GM12875 (cell line): ENCODE measurements around the gene PUS1.
A peak's percentile ranks its signal among the peaks of the same experiment; 100 is the strongest.
"Not testable (repeated sequence)": the region's sequence is repeated elsewhere in the genome, so short reads cannot be mapped to it uniquely, and the experiment has no call there.

ENCODE experiments used
- H3K4me3 ChIP-seq: one replicate; pipeline ENCODE4 v1.5.1; 2011; ENCODE audit warnings: low read depth, low read length, control low read depth
- TF ChIP-seq, protein P1 (sequence below): IDR thresholded peaks from 2 replicates; pipeline ENCODE4 v1.5.1; 2011; ENCODE audit warnings: low read depth, mild to moderate bottlenecking, control low read depth, inconsistent platforms, low read length, moderate library complexity, borderline replicate concordance; ENCODE audit not compliant: insufficient read depth

PUS1 gene

DNA sequence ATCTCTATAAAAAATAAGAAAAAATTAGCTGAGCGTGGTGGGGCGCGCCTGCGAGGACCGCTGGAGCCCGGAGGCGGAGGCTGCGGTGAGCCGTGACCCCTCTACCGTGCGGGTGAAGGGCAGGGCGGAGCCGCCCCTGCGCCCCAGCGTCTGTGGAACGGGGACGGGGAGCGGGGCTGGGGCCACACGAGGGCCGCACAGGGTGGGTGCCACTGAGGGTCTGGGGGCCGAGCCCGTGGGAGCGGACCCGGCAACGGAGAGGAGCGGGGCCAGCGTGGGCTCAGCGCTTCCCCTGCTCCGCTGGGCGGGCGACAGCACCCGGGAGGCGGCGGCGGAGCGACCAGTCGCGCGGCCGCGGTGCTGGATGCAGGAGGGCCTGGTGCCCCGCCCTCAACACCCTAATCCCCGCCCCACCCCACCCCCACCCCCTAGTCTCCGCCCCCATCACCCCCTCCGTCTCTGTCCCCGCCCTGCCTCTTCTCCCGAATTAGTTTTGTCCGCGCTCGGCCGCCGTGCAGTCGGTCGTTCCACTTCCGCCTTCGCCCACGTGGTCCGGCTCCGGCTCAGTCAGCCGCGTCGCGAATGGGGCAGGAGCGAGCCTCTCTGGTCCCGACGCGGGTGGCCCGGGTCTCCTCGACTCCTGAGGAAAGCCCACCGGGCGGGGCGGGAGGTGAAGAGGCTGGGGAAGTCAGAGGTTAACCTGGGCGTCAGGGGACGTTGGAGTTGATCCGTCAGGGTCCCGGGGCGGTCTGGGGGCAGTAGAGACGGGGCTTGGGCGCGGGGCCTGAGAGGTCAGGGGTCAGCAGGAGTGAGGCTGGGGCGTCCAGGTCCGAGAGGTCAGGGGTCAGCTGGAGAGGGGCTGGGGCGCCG lies at the start of gene PUS1:
PUS1 (plus strand) TSS at position 566 of the 870 bp plus-strand sequence. CDS start 447 bp downstream, outside the sequence.
- TF ChIP-seq, protein P1, sequence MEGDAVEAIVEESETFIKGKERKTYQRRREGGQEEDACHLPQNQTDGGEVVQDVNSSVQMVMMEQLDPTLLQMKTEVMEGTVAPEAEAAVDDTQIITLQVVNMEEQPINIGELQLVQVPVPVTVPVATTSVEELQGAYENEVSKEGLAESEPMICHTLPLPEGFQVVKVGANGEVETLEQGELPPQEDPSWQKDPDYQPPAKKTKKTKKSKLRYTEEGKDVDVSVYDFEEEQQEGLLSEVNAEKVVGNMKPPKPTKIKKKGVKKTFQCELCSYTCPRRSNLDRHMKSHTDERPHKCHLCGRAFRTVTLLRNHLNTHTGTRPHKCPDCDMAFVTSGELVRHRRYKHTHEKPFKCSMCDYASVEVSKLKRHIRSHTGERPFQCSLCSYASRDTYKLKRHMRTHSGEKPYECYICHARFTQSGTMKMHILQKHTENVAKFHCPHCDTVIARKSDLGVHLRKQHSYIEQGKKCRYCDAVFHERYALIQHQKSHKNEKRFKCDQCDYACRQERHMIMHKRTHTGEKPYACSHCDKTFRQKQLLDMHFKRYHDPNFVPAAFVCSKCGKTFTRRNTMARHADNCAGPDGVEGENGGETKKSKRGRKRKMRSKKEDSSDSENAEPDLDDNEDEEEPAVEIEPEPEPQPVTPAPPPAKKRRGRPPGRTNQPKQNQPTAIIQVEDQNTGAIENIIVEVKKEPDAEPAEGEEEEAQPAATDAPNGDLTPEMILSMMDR, result no peak
- peak within 1 kb of the TSS; percentile 91 for H3K4me3 ChIP-seq

DNA sequence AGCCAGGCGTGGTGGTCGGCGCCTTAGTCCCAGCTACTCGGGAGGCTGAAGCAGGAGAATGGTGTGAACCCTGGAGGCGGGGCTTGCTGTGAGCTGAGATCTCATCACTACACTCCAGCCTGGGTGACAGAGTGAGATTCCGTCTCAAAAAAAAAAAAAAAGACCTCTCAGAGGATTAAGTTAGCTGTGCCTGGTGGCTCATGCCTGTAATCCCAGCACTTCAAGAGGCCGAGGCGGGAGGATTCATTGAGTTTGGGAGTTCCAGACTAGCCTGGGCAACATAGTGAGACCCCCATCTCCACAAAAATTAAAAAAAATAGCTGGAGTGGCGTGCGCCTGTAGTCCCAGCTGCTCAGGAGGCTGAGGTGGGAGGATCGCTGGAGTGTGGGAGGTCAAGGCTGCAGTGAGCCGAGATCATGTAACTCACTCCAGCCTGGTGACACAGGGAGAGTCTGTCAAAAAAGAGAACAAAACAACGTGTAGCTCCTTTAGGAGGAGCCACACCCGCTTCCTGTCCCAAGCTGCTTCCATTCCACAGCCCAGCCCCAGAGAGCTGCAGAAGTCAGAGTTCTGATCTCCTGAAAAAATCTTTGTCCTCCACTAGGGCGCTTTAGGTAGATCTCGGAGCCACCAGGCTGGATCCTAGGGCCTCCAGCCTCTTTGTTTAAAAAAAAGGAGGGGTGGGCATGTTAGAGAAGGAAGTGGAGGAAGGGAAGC lies 46.1 kb upstream of the PUS1 start:
- TF ChIP-seq, protein P1, result no peak
- no peak overlapping the region for H3K4me3 ChIP-seq

DNA sequence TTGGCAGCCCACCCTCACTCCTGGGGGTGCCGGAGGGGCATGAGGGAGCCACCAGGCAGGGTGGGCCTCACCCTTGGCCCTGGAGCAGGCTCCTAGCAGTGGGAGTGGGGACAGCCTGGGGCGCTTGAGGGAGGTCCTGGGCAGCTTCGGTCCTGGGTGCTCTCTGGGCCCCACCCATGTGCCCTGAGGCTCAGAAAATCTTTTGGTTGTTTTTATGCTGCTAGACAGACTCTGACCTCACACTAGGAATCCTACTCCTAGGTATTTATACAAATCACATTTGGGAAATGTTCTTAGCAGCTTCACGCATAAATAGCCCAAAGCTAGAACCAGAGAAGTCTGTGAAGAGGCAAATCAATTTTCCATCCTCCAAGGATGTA lies 45.6 kb upstream of the PUS1 start:
- no peak overlapping the region for H3K4me3 ChIP-seq
- TF ChIP-seq, protein P1, result no peak

DNA sequence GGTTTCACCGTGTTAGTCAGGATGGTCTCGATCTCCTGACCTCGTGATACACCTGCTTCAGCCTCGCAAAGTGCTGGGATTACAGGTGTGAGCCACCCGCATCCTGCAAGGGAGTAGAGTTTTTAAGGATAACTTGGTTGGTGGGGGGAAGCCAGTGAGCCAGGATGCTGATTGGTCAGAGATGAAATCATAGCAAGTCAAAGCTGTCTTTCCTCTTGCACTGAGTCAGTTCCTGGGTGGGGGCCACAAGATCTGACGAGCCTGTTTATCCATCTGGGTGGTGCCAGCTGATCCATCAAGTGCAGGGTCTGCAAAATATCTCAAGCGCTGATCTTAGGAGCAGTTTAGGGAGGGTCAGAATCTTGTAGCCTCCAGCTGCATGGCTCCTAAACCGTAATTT lies 44.0 kb upstream of the PUS1 start:
- not testable (repeated sequence) for H3K4me3 ChIP-seq

DNA sequence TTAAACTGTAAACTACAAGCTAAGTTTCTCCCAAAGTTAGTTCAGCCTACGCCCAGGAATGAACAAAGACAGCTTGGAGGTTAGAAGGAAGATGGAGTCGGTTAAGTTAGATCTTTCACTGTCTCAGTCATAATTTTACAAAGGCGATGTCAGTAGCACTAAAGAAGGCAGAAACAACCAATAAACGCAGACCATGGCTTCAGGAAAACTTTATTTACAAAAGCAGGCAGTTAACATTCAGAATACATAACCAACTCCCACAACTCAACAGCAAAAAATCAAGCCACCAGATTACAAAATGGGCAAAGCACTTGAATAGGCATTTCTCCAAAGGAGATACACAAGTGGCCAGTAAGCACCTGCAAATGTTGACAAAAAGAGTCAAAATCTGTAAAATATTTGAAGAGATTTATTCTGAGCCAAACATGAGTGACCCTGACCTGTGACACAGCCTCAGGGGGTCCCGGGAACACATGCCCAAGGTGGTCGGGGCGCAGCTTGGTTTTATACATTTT lies 43.5 kb upstream of the PUS1 start:
- H3K4me3 ChIP-seq, result no peak overlapping the region
- TF ChIP-seq, protein P1, result no peak

DNA sequence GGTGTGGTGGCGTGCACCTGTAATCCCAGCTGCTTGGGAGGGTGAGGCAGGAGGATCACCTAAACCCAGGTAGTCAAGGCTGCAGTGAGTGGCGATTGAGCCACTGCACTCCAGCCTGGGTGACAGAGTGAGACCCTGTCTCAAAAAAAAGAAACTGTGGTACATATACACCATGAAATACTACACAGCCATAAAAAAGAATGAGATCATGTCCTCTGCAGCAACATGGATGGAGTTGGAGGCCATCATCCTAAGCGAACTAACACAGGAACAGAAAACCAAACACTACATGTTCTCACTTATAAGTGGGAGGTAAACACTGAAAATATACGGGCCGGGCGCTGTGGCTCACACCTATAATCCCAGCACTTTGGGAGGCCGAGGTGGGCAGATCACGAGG lies 37.4 kb upstream of the PUS1 start:
- not testable (repeated sequence) for H3K4me3 ChIP-seq

DNA sequence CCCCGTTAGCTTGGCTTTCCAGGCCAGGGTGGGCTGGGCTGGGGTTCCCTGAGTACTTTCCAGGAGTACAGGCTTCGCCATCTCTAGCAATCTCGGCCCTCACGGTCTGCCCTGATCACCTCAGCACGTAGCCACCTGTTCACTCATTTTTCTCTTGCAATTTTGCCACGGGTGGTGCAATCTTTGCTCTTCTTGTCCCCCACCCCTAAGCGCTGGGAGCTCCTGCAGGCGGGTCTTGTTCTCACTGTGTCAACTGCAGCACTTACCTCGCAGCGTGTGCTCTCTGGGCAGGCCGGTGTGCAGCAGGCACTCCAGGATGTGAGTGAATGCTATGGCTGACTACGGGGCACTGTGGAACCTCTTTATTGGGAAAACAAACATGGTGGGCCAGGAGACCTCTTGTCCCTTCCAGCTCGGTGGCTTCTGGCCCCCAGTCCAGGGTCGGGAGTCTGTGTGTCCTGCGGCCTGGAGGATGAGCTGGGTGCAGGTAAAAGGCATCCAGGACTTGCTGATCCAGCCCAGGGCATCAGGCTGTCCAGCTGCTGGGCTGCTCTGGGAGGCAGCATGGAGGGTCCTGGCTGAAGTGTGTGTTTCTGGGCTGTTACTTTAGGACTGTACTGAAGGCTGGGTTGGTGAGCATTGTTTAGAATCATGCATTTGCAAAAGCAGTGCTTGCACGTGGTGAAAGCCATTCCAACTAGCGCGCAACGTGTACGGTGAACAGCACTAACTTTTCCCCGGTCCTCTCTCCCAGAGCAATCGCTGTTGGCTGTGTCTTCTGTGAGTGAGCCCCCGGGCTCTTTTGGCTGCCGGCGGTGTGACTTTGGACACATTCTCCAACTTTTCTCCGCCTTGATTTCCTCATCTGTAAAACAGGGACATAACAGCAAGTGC lies 36.1 kb upstream of the PUS1 start:
- TF ChIP-seq, protein P1, result no peak

More for the DNA sequence above, 36.1 kb upstream of the PUS1 start:
- no peak overlapping the region for H3K4me3 ChIP-seq
